Lower leg skin (tissue), 3 donors: ENCODE measurements around the gene GPR180.

Source experiments
- POLR2A ChIP-seq, 2 donors: fragments of 450-650 bp; IDR thresholded peaks; one replicate each; pipeline ENCODE4 v1.6.1; 2016 to 2017; ENCODE audit warnings: antibody characterized with exemption in 2 of 2, mild to moderate bottlenecking in 1 of 2, moderate library complexity in 1 of 2
- TF ChIP-seq, protein P1 (sequence below), 3 donors: fragments of 450-650 bp; IDR thresholded peaks; one replicate each; pipeline ENCODE4 v1.5.1; 2016; ENCODE audit warnings: antibody characterized with exemption in 3 of 3, mild to moderate bottlenecking in 3 of 3, moderate library complexity in 2 of 3

DNA sequence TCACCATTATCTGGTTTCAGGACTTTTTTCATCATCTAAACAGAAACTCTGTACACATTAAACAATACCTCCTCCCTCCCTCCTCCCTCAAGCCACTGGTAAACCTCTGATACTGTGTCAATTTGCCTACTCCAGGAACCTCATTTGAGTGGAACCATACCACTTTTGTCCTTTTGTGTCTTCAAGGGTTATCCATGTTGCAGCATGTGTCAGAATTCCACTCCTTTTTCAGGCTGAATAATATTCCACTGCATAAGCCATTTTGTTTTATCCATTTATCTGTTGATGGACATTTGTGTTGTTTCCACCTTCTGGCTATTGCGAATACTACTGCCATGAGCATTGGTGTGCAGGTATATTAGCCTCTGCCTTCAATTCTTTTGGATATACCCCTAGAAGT, 33.2 kb upstream of the GPR180 start:
- TF ChIP-seq, protein P1, sequence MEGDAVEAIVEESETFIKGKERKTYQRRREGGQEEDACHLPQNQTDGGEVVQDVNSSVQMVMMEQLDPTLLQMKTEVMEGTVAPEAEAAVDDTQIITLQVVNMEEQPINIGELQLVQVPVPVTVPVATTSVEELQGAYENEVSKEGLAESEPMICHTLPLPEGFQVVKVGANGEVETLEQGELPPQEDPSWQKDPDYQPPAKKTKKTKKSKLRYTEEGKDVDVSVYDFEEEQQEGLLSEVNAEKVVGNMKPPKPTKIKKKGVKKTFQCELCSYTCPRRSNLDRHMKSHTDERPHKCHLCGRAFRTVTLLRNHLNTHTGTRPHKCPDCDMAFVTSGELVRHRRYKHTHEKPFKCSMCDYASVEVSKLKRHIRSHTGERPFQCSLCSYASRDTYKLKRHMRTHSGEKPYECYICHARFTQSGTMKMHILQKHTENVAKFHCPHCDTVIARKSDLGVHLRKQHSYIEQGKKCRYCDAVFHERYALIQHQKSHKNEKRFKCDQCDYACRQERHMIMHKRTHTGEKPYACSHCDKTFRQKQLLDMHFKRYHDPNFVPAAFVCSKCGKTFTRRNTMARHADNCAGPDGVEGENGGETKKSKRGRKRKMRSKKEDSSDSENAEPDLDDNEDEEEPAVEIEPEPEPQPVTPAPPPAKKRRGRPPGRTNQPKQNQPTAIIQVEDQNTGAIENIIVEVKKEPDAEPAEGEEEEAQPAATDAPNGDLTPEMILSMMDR (IDR thresholded peaks at IDR 0.05): no peak
- TF ChIP-seq POLR2A (IDR thresholded peaks at IDR 0.05): no peak
